H9 (cell line): Measurements from ENCODE around the gene VAMP8. TPM values are rescaled to one million over a fixed set of nuclear protein-coding genes. Genes with fewer than 3 reads are reported as not detected.

Experiments
- DNase-seq: peaks from one replicate; pipeline ENCODE4 v3.0.0-alpha.2; 2017
- H2AFZ ChIP-seq: one replicate; pipeline ENCODE4 v1.6.1; 2013; ENCODE audit warnings: mild to moderate bottlenecking, low read length, control low read depth, moderate library complexity
- H2AK5ac ChIP-seq: 2 replicates; pipeline ENCODE4 v1.6.1; 2013; ENCODE audit warnings: low read length, control low read depth, mixed read lengths; ENCODE audit not compliant: insufficient read length
- H2BK120ac ChIP-seq: one replicate; pipeline ENCODE4 v1.6.1; 2013; ENCODE audit warnings: low read depth, mild to moderate bottlenecking, low read length, control low read depth, inconsistent platforms; ENCODE audit not compliant: poor library complexity, severe bottlenecking
- H2BK12ac ChIP-seq: 2 replicates; pipeline ENCODE4 v1.6.1; 2013; ENCODE audit warnings: low read length, control low read depth, mixed read lengths, low read depth; ENCODE audit not compliant: insufficient read length
- H2BK15ac ChIP-seq: 2 replicates; pipeline ENCODE4 v1.6.1; 2013; ENCODE audit warnings: low read depth, low read length, control low read depth
- H2BK20ac ChIP-seq: one replicate; pipeline ENCODE4 v1.6.1; 2013; ENCODE audit warnings: low read depth, mild to moderate bottlenecking, low read length, control low read depth, inconsistent platforms; ENCODE audit not compliant: poor library complexity, severe bottlenecking
- H2BK5ac ChIP-seq: 2 replicates; pipeline ENCODE4 v1.6.1; 2013; ENCODE audit warnings: low read length, control low read depth, mixed read lengths; ENCODE audit not compliant: insufficient read length
- H3K14ac ChIP-seq: 2 replicates; pipeline ENCODE4 v1.6.1; 2013; ENCODE audit warnings: low read length, control low read depth; ENCODE audit not compliant: insufficient read depth
- H3K18ac ChIP-seq: 2 replicates; pipeline ENCODE4 v1.6.1; 2013; ENCODE audit warnings: low read depth, mild to moderate bottlenecking, mixed read lengths, low read length, control low read depth; ENCODE audit not compliant: insufficient read length
- H3K23ac ChIP-seq: 2 replicates; pipeline ENCODE4 v1.6.1; 2013; ENCODE audit warnings: low read length, control low read depth, mixed read lengths, low read depth; ENCODE audit not compliant: insufficient read length
- H3K23me2 ChIP-seq: 2 replicates; pipeline ENCODE4 v1.6.1; 2013; ENCODE audit warnings: low read depth, mild to moderate bottlenecking, mixed read lengths, low read length, control low read depth; ENCODE audit not compliant: insufficient read length, poor library complexity, severe bottlenecking
- H3K27ac ChIP-seq: 2 replicates; pipeline ENCODE4 v1.5.1; 2013; ENCODE audit warnings: low read length, control low read depth, mixed read lengths, low read depth; ENCODE audit not compliant: insufficient read length
- H3K27me3 ChIP-seq: 2 replicates; pipeline ENCODE4 v1.6.1; 2013; ENCODE audit warnings: low read length, control low read depth, inconsistent platforms; ENCODE audit not compliant: insufficient read depth
- H3K4ac ChIP-seq: 2 replicates; pipeline ENCODE4 v1.6.1; 2013; ENCODE audit warnings: low read depth, mild to moderate bottlenecking, control low read depth, inconsistent platforms, low read length, moderate library complexity
- H3K4me1 ChIP-seq: 2 replicates; pipeline ENCODE4 v1.6.1; 2013; ENCODE audit warnings: low read length, control low read depth, inconsistent platforms; ENCODE audit not compliant: insufficient read depth
- H3K4me2 ChIP-seq: 2 replicates; pipeline ENCODE4 v1.6.1; 2013; ENCODE audit warnings: low read length, control low read depth, mixed read lengths; ENCODE audit not compliant: insufficient read length, insufficient read depth
- H3K56ac ChIP-seq: 2 replicates; pipeline ENCODE4 v1.6.1; 2013; ENCODE audit warnings: low read depth, mild to moderate bottlenecking, mixed read lengths, low read length, control low read depth; ENCODE audit not compliant: insufficient read length
- H3K79me1 ChIP-seq: 2 replicates; pipeline ENCODE4 v1.6.1; 2013; ENCODE audit warnings: low read depth, mild to moderate bottlenecking, moderate library complexity, low read length, control low read depth, inconsistent platforms; ENCODE audit not compliant: insufficient read depth, poor library complexity, severe bottlenecking
- H3K79me2 ChIP-seq: 2 replicates; pipeline ENCODE4 v1.6.1; 2013; ENCODE audit warnings: low read length, control low read depth, inconsistent platforms; ENCODE audit not compliant: insufficient read depth
- H3K9ac ChIP-seq: 2 replicates; pipeline ENCODE4 v1.6.1; 2013; ENCODE audit warnings: low read length, control low read depth, mixed read lengths; ENCODE audit not compliant: insufficient read length; ENCODE audit errors: extremely low read depth
- H3K9me3 ChIP-seq: one replicate; pipeline ENCODE4 v1.6.1; 2013; ENCODE audit warnings: low read depth, low read length, inconsistent platforms; ENCODE audit not compliant: control insufficient read depth
- H3T11ph ChIP-seq: one replicate; pipeline ENCODE4 v1.6.1; 2013; ENCODE audit warnings: mild to moderate bottlenecking, low read length, control low read depth, inconsistent platforms
- H4K20me1 ChIP-seq: one replicate; pipeline ENCODE4 v1.6.1; 2013; ENCODE audit not compliant: control insufficient read depth, insufficient read length, insufficient read depth
- H4K5ac ChIP-seq: 2 replicates; pipeline ENCODE4 v1.6.1; 2013; ENCODE audit warnings: low read depth, mild to moderate bottlenecking, mixed read lengths, low read length, control low read depth; ENCODE audit not compliant: insufficient read length
- H4K8ac ChIP-seq: replicated peaks from 2 replicates; pipeline ENCODE4 v1.6.1; 2013; ENCODE audit warnings: low read length, control low read depth, mixed read lengths, low read depth; ENCODE audit not compliant: insufficient read length
- H4K91ac ChIP-seq: 2 replicates; pipeline ENCODE4 v1.6.1; 2013; ENCODE audit warnings: low read depth, mild to moderate bottlenecking, moderate library complexity, mixed read lengths, low read length, control low read depth; ENCODE audit not compliant: insufficient read length
- H3K27ac Mint-ChIP-seq, 3 experiments: 2 replicates in 2 of 3; 3 replicates in 1 of 3; pipeline ENCODE4 v1.8.0; 2020 to 2021; ENCODE audit warnings: mixed read lengths in 3 of 3, mild to moderate bottlenecking in 1 of 3, moderate library complexity in 1 of 3
- H3K27me3 Mint-ChIP-seq: 2 replicates; pipeline ENCODE4 v1.8.0; 2021; ENCODE audit warnings: low read depth, mild to moderate bottlenecking, moderate library complexity, mixed read lengths
- H3K36me3 Mint-ChIP-seq, 3 experiments: 2 replicates in 2 of 3; 3 replicates in 1 of 3; pipeline ENCODE4 v1.8.0; 2020 to 2021; ENCODE audit warnings: low read depth in 3 of 3, mixed read lengths in 3 of 3; ENCODE audit not compliant: insufficient read depth in 1 of 3
- H3K4me1 Mint-ChIP-seq, 2 experiments: 2 replicates each; pipeline ENCODE4 v1.8.0; 2020; ENCODE audit warnings: mixed read lengths in 2 of 2
- H3K4me3 Mint-ChIP-seq, 2 experiments: 2 replicates in 1 of 2; 3 replicates in 1 of 2; pipeline ENCODE4 v1.8.0; 2020 to 2021; ENCODE audit warnings: mild to moderate bottlenecking in 2 of 2, mixed read lengths in 2 of 2, moderate library complexity in 1 of 2
- H3K9me3 Mint-ChIP-seq, 2 experiments: 2 replicates in 1 of 2; 3 replicates in 1 of 2; pipeline ENCODE4 v1.8.0; 2020; ENCODE audit warnings: mild to moderate bottlenecking in 2 of 2, mixed read lengths in 2 of 2, moderate library complexity in 1 of 2
- WGBS: extraction: QIAGEN DNeasy Blood & Tissue Kit; methylation state at CpG from one replicate; pipeline ENCODE4 v1.1.7; 2013; ENCODE audit warnings: missing lambda C conversion rate, low lambda C conversion rate, mixed read lengths; ENCODE audit not compliant: insufficient read length; ENCODE audit errors: extremely low coverage; 5-methylcytosine and 5-hydroxymethylcytosine counted together
- total RNA-seq: library from RNA; stranded (reverse); gene quantifications from 2 replicates; pipeline ENCODE4 v1.2.1, GENCODE V29; 2021
- TF ChIP-seq, protein P1 (sequence below): fragments of 200-600 bp; sonication (generic); conservative IDR thresholded peaks from 3 replicates; pipeline ENCODE4 v1.8.0; 2021; ENCODE audit warnings: antibody characterized with exemption, mild to moderate bottlenecking

The VAMP8 gene
- total RNA-seq, 1 experiment from 2014 or later: 33.4 TPM

DNA sequence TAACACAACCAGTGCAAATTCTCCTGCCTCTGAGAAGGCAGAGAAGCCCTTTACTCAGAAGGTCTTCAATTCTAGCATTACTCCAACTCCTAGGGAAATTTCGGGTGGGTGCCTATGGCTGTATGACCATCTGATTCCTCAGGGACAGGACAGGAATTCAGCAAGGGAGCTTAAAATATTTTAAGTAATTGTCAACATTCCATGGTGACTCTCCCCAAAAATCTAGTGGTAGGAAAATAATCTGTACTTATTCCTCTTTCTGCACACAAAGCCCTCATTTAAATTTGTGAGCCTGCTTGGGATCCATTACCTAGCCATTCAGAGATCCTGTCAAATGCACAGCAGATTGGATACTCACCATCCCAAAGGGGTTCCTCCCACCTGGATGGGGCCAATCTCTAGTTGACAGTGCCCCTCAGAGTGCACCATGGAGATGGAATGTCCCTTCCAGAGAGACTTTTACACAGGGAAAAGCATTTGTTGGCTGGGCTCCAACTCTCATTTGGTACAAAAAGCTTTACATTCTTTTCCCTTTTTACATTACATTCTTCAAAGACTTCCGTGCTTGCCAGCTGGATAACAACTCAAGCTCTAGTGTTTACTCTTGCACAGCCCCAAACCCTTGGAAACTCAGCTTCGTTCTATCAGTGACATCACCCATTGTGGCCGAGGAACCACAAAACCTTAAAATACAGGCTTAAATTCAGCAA is 28.2 kb downstream of the VAMP8 start:
- Mint-ChIP-seq H3K27me3 (no peaks in the 10 kb centered on the region), H3K4me3 (no peak overlapping the region), H3K27ac (peak overlapping the region in 1 of 3 experiments; percentile 71; a peak in 2 of 7 replicates), H3K4me1 (peaks cover 20 to 25% of the 10 kb centered on the region in 2 experiments), H3K9me3 (no peaks in the 10 kb centered on the region), H3K36me3 (peaks cover 15 to 41% (median 26%) of the 10 kb centered on the region in 3 experiments; a peak in 6 of 7 replicates)
- Histone ChIP-seq H3K79me2 (peaks cover 3% of the 10 kb centered on the region; the same call in 1 of the 2 replicates), H2BK5ac (no peak overlapping the region), H4K5ac (no peak overlapping the region), H3K4me2 (no peak overlapping the region), H3K23ac (no peak overlapping the region), H3T11ph (no peak overlapping the region), H4K20me1 (no peaks in the 10 kb centered on the region), H3K56ac (no peak overlapping the region), H4K91ac (no peak overlapping the region), H3K23me2 (peaks cover 4% of the 10 kb centered on the region), H2BK20ac (no peak overlapping the region), H2AFZ (no peak overlapping the region), H4K8ac (no peak overlapping the region), H2BK15ac (no peak overlapping the region), H3K27me3 (no peaks in the 10 kb centered on the region), H3K9me3 (no peaks in the 10 kb centered on the region), H3K4me1 (peaks cover 3% of the 10 kb centered on the region; the same call in 1 of the 2 replicates), H3K14ac (no peak overlapping the region), H3K4ac (no peak overlapping the region), H3K9ac (no peak overlapping the region), H3K27ac (no peak overlapping the region), H2AK5ac (no peak overlapping the region), H2BK12ac (no peak overlapping the region), H2BK120ac (no peak overlapping the region), H3K79me1 (no peaks in the 10 kb centered on the region), H3K18ac (no peak overlapping the region)
- no CpG with 5 or more reads among the region's 4 CpGs for WGBS
- TF ChIP-seq, protein P1, sequence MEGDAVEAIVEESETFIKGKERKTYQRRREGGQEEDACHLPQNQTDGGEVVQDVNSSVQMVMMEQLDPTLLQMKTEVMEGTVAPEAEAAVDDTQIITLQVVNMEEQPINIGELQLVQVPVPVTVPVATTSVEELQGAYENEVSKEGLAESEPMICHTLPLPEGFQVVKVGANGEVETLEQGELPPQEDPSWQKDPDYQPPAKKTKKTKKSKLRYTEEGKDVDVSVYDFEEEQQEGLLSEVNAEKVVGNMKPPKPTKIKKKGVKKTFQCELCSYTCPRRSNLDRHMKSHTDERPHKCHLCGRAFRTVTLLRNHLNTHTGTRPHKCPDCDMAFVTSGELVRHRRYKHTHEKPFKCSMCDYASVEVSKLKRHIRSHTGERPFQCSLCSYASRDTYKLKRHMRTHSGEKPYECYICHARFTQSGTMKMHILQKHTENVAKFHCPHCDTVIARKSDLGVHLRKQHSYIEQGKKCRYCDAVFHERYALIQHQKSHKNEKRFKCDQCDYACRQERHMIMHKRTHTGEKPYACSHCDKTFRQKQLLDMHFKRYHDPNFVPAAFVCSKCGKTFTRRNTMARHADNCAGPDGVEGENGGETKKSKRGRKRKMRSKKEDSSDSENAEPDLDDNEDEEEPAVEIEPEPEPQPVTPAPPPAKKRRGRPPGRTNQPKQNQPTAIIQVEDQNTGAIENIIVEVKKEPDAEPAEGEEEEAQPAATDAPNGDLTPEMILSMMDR: no peak
- DNase-seq: no peak
